ENCODE results near the gene TNFRSF21.
A peak's percentile ranks its signal among the peaks of the same experiment; 100 is the strongest.
"Not testable (repeated sequence)": the region's sequence is repeated elsewhere in the genome, so short reads cannot be mapped to it uniquely, and the experiment has no call there.

The TNFRSF21 gene

GRCh38 chr6:47286301-47286700 lies 23.4 kb downstream of the TNFRSF21 start:
- DNase-seq = no peak

GRCh38 chr6:47283993-47284392 lies 25.7 kb downstream of the TNFRSF21 start:
- no peak for DNase-seq

- DNase-seq = peak; percentile 32
Measured at GRCh38 chr6:47278545-47278944, 31.2 kb downstream of the TNFRSF21 start.

- DNase-seq = no peak
Measured at GRCh38 chr6:47277702-47278101, 32.0 kb downstream of the TNFRSF21 start.

GRCh38 chr6:47276377-47276776 lies 33.3 kb downstream of the TNFRSF21 start:
- no peak for DNase-seq

- DNase-seq = no peak
Measured at GRCh38 chr6:47275640-47276039, 34.1 kb downstream of the TNFRSF21 start.

- DNase-seq = not testable (repeated sequence)
Measured at GRCh38 chr6:47275132-47275531, 34.6 kb downstream of the TNFRSF21 start.

GRCh38 chr6:47268572-47269187 lies 41.0 kb downstream of the TNFRSF21 start:
- DNase-seq = no peak

- no peak for DNase-seq
Measured at GRCh38 chr6:47267301-47267700, 42.4 kb downstream of the TNFRSF21 start.

- DNase-seq = no peak
Measured at GRCh38 chr6:47265971-47266370, 43.7 kb downstream of the TNFRSF21 start.

- DNase-seq = no peak
Measured at GRCh38 chr6:47264775-47265184, 44.9 kb downstream of the TNFRSF21 start.

GRCh38 chr6:47263268-47263667 lies 46.4 kb downstream of the TNFRSF21 start:
- DNase-seq = no peak

GRCh38 chr6:47262231-47262630 lies 47.5 kb downstream of the TNFRSF21 start:
- no peak for DNase-seq

- no peak for DNase-seq
Measured at GRCh38 chr6:47261191-47261590, 48.5 kb downstream of the TNFRSF21 start.

- DNase-seq = no peak
Measured at GRCh38 chr6:47260021-47260420, 49.7 kb downstream of the TNFRSF21 start.

GRCh38 chr6:47258724-47259347 lies 50.9 kb downstream of the TNFRSF21 start:
- no peak for DNase-seq

- no peak for DNase-seq
Measured at GRCh38 chr6:47256981-47257730, 52.5 kb downstream of the TNFRSF21 start.

- DNase-seq = no peak
Measured at GRCh38 chr6:47256361-47256760, 53.3 kb downstream of the TNFRSF21 start.

GRCh38 chr6:47254906-47255305 lies 54.8 kb downstream of the TNFRSF21 start:
- DNase-seq = no peak

- no peak for DNase-seq
Measured at GRCh38 chr6:47254051-47254450, 55.7 kb downstream of the TNFRSF21 start.

- no peak for DNase-seq
Measured at GRCh38 chr6:47253136-47253535, 56.6 kb downstream of the TNFRSF21 start.

GRCh38 chr6:47252633-47253032 lies 57.1 kb downstream of the TNFRSF21 start:
- no peak for DNase-seq

- DNase-seq = no peak
Measured at GRCh38 chr6:47251396-47251795, 58.3 kb downstream of the TNFRSF21 start.

GRCh38 chr6:47250302-47250701 lies 59.4 kb downstream of the TNFRSF21 start:
- DNase-seq = no peak
